ENCODE data around the gene PPIL1. TPM values are rescaled to one million over a fixed set of nuclear protein-coding genes. Genes with fewer than 3 reads are reported as not detected.

PPIL1 gene
- total RNA-seq, 1 donor from 2014 or later: 21.2 TPM

GRCh38 chr6:36857325-36857724, 17.3 kb downstream of the PPIL1 start:
- DNase-seq (ENCODE audit: low spot score): no peak

- DNase-seq (ENCODE audit: low spot score): no peak
Measured at GRCh38 chr6:36856277-36856676, 18.3 kb downstream of the PPIL1 start.

- DNase-seq (ENCODE audit: low spot score): no peak
Measured at GRCh38 chr6:36855750-36856149, 18.9 kb downstream of the PPIL1 start.

GRCh38 chr6:36853325-36853724, 21.3 kb downstream of the PPIL1 start:
- DNase-seq (ENCODE audit: low spot score): no peak

- DNase-seq (ENCODE audit: low spot score): no peak
Measured at GRCh38 chr6:36852481-36853147, 22.0 kb downstream of the PPIL1 start.

- DNase-seq (ENCODE audit: low spot score): no peak
Measured at GRCh38 chr6:36851626-36852025, 23.0 kb downstream of the PPIL1 start.

GRCh38 chr6:36851149-36851614, 23.4 kb downstream of the PPIL1 start:
- no peak for DNase-seq (ENCODE audit: low spot score)

GRCh38 chr6:36850021-36850420, 24.6 kb downstream of the PPIL1 start:
- no peak for DNase-seq (ENCODE audit: low spot score)

- DNase-seq (ENCODE audit: low spot score): no peak
Measured at GRCh38 chr6:36848658-36849441, 25.8 kb downstream of the PPIL1 start.

- DNase-seq (ENCODE audit: low spot score): no peak
Measured at GRCh38 chr6:36847991-36848390, 26.6 kb downstream of the PPIL1 start.

GRCh38 chr6:36847152-36847551, 27.5 kb downstream of the PPIL1 start:
- DNase-seq (ENCODE audit: low spot score): no peak

- DNase-seq (ENCODE audit: low spot score): no peak
Measured at GRCh38 chr6:36845233-36845632, 29.4 kb downstream of the PPIL1 start.

GRCh38 chr6:36844232-36845170, 30.1 kb downstream of the PPIL1 start:
- DNase-seq (ENCODE audit: low spot score): no peak

- no peak for DNase-seq (ENCODE audit: low spot score)
Measured at GRCh38 chr6:36843170-36843569, 31.4 kb downstream of the PPIL1 start.

- no peak for DNase-seq (ENCODE audit: low spot score)
Measured at GRCh38 chr6:36841756-36842155, 32.8 kb downstream of the PPIL1 start.

- no peak for DNase-seq (ENCODE audit: low spot score)
Measured at GRCh38 chr6:36840432-36841403, 33.9 kb downstream of the PPIL1 start.

GRCh38 chr6:36839749-36840431, 34.7 kb downstream of the PPIL1 start:
- DNase-seq (ENCODE audit: low spot score): no peak

GRCh38 chr6:36838896-36839748, 35.5 kb downstream of the PPIL1 start, which contains the start of gene CPNE5:
TSS of gene CPNE5 (minus strand) at chr6:36839444. CDS start at chr6:36839377, 67 bp downstream.
- no peak for DNase-seq (ENCODE audit: low spot score)

GRCh38 chr6:36837686-36838085, 36.9 kb downstream of the PPIL1 start:
- no peak for DNase-seq (ENCODE audit: low spot score)

Measured in mesenteric fat pad (tissue), 1 donor.